ENCODE data around the gene FCN1.

Gene FCN1

GRCh38 chr9:134951461-134951860 lies 33.7 kb upstream of the FCN1 start:
- H3K14ac ChIP-seq (ENCODE audit: low read length), result peak overlapping the region; percentile 40
- H3K79me1 ChIP-seq (ENCODE audit: low read depth, low read length), result no peaks in the 10 kb centered on the region
- WGBS, 2 donors (ENCODE audit: extremely low coverage in 2 of 2, insufficient read length in 2 of 2, insufficient replicate concordance in 1 of 2), result no CpG with 5 or more reads among the region's 11 CpGs
- H4K8ac ChIP-seq (ENCODE audit: low read depth, low read length), result no peak overlapping the region
- H3K36me3 ChIP-seq (replicated peaks in 1 of 2; ENCODE audit: control insufficient read depth in 2 of 2, insufficient read depth in 2 of 2, low read length in 2 of 2), result no peaks in the 10 kb centered on the region
- H3K4me2 ChIP-seq (ENCODE audit: insufficient read depth, low read length, poor library complexity, severe bottlenecking), result no peak overlapping the region
- peak overlapping the region; percentile 55 for H3K9ac ChIP-seq (ENCODE audit: low read depth, low read length, poor library complexity)
- H2AK5ac ChIP-seq (ENCODE audit: low read depth, low read length), result peak overlapping the region; percentile 68
- H2BK120ac ChIP-seq (ENCODE audit: low read depth, low read length), result no peak overlapping the region
- no peak overlapping the region for H2AFZ ChIP-seq (ENCODE audit: low read length)
- no peak for DNase-seq (ENCODE audit: low spot score)
- H3K18ac ChIP-seq (ENCODE audit: low read length), result peak overlapping the region; percentile 67
- H3K27me3 ChIP-seq (ENCODE audit: control insufficient read depth in 3 of 3, insufficient read depth in 3 of 3, low read depth in 1 of 3, low read length in 3 of 3), result no peaks in the 10 kb centered on the region
- no peaks in the 10 kb centered on the region for H3K4me1 ChIP-seq (ENCODE audit: control insufficient read depth in 2 of 2, insufficient read depth in 1 of 2, low read depth in 1 of 2, low read length in 2 of 2)
- H4K91ac ChIP-seq (ENCODE audit: low read depth, low read length, poor library complexity), result no peak overlapping the region
- no peak overlapping the region for H3K4me3 ChIP-seq (ENCODE audit: low read length in 2 of 2)
- H2BK15ac ChIP-seq (ENCODE audit: low read length), result no peak overlapping the region
- H3K9me3 ChIP-seq (replicated peaks in 1 of 2; ENCODE audit: control insufficient read depth in 2 of 2, insufficient read depth in 1 of 2, low read depth in 1 of 2, low read length in 2 of 2), result peaks cover 0 to 3% of the 10 kb centered on the region in 2 donors
- no peak overlapping the region for H3K27ac ChIP-seq (replicated peaks; ENCODE audit: low read length)
- H2BK5ac ChIP-seq (ENCODE audit: low read length), result no peak overlapping the region
- H3K4ac ChIP-seq (ENCODE audit: low read length), result no peak overlapping the region
- peak overlapping the region; percentile 59 for H3K23ac ChIP-seq (ENCODE audit: low read depth, low read length, poor library complexity)
- H2BK12ac ChIP-seq (ENCODE audit: low read length), result no peak overlapping the region

- H3K23ac ChIP-seq (ENCODE audit: low read depth, low read length, poor library complexity), result no peak overlapping the region
- peaks cover 0 to 3% of the 10 kb centered on the region in 2 donors for H3K9me3 ChIP-seq (replicated peaks in 1 of 2; ENCODE audit: control insufficient read depth in 2 of 2, insufficient read depth in 1 of 2, low read depth in 1 of 2, low read length in 2 of 2)
- H3K4ac ChIP-seq (ENCODE audit: low read length), result no peak overlapping the region
- H3K4me3 ChIP-seq (ENCODE audit: low read length in 2 of 2), result no peak overlapping the region
- peak overlapping the region; percentile 61 for H3K18ac ChIP-seq (ENCODE audit: low read length)
- no peak overlapping the region for H4K91ac ChIP-seq (ENCODE audit: low read depth, low read length, poor library complexity)
- no peaks in the 10 kb centered on the region for H3K79me1 ChIP-seq (ENCODE audit: low read depth, low read length)
- no peak overlapping the region for H3K9ac ChIP-seq (ENCODE audit: low read depth, low read length, poor library complexity)
- H3K14ac ChIP-seq (ENCODE audit: low read length), result no peak overlapping the region
- H2AFZ ChIP-seq (ENCODE audit: low read length), result no peak overlapping the region
- no peak overlapping the region for H3K4me2 ChIP-seq (ENCODE audit: insufficient read depth, low read length, poor library complexity, severe bottlenecking)
- no peaks in the 10 kb centered on the region for H3K36me3 ChIP-seq (replicated peaks in 1 of 2; ENCODE audit: control insufficient read depth in 2 of 2, insufficient read depth in 2 of 2, low read length in 2 of 2)
- H2BK5ac ChIP-seq (ENCODE audit: low read length), result no peak overlapping the region
- no peaks in the 10 kb centered on the region for H3K4me1 ChIP-seq (ENCODE audit: control insufficient read depth in 2 of 2, insufficient read depth in 1 of 2, low read depth in 1 of 2, low read length in 2 of 2)
- peak overlapping the region; percentile 88 for H2AK5ac ChIP-seq (ENCODE audit: low read depth, low read length)
- H3K27ac ChIP-seq (replicated peaks; ENCODE audit: low read length), result no peak overlapping the region
- no peak overlapping the region for H2BK120ac ChIP-seq (ENCODE audit: low read depth, low read length)
- no peak overlapping the region for H2BK12ac ChIP-seq (ENCODE audit: low read length)
- no peak overlapping the region for H4K8ac ChIP-seq (ENCODE audit: low read depth, low read length)
- DNase-seq (ENCODE audit: low spot score), result no peak
- no peaks in the 10 kb centered on the region for H3K27me3 ChIP-seq (ENCODE audit: control insufficient read depth in 3 of 3, insufficient read depth in 3 of 3, low read depth in 1 of 3, low read length in 3 of 3)
- no peak overlapping the region for H2BK15ac ChIP-seq (ENCODE audit: low read length)
- no CpG with 5 or more reads among the region's 21 CpGs for WGBS, 2 donors (ENCODE audit: extremely low coverage in 2 of 2, insufficient read length in 2 of 2, insufficient replicate concordance in 1 of 2)
These were observed 32.9 kb upstream of the FCN1 start for GRCh38 chr9:134950386-134951210.

- Histone ChIP-seq H3K4ac (ENCODE audit: low read length) (no peak overlapping the region), H3K14ac (ENCODE audit: low read length) (no peak overlapping the region), H3K9ac (ENCODE audit: low read depth, low read length, poor library complexity) (no peak overlapping the region), H3K4me2 (ENCODE audit: insufficient read depth, low read length, poor library complexity, severe bottlenecking) (no peak overlapping the region), H3K18ac (ENCODE audit: low read length) (peak overlapping the region; percentile 80), H2AFZ (ENCODE audit: low read length) (no peak overlapping the region), H3K79me1 (ENCODE audit: low read depth, low read length) (no peaks in the 10 kb centered on the region), H2BK12ac (ENCODE audit: low read length) (no peak overlapping the region), H2AK5ac (ENCODE audit: low read depth, low read length) (peak overlapping the region; percentile 88), H3K27ac (replicated peaks; ENCODE audit: low read length) (no peak overlapping the region), H3K27me3 (ENCODE audit: control insufficient read depth in 3 of 3, insufficient read depth in 3 of 3, low read depth in 1 of 3, low read length in 3 of 3) (no peaks in the 10 kb centered on the region), H3K9me3 (replicated peaks in 1 of 2; ENCODE audit: control insufficient read depth in 2 of 2, insufficient read depth in 1 of 2, low read depth in 1 of 2, low read length in 2 of 2) (peaks cover 0 to 3% of the 10 kb centered on the region in 2 donors), H3K36me3 (replicated peaks in 1 of 2; ENCODE audit: control insufficient read depth in 2 of 2, insufficient read depth in 2 of 2, low read length in 2 of 2) (no peaks in the 10 kb centered on the region), H4K8ac (ENCODE audit: low read depth, low read length) (no peak overlapping the region), H3K23ac (ENCODE audit: low read depth, low read length, poor library complexity) (no peak overlapping the region), H2BK15ac (ENCODE audit: low read length) (peak overlapping the region; percentile 56), H2BK120ac (ENCODE audit: low read depth, low read length) (no peak overlapping the region), H3K4me1 (ENCODE audit: control insufficient read depth in 2 of 2, insufficient read depth in 1 of 2, low read depth in 1 of 2, low read length in 2 of 2) (peaks cover 0 to 4% of the 10 kb centered on the region in 2 donors), H4K91ac (ENCODE audit: low read depth, low read length, poor library complexity) (no peak overlapping the region), H3K4me3 (ENCODE audit: low read length in 2 of 2) (no peak overlapping the region), H2BK5ac (ENCODE audit: low read length) (no peak overlapping the region)
- no CpG with 5 or more reads among the region's 12 CpGs for WGBS, 2 donors (ENCODE audit: extremely low coverage in 2 of 2, insufficient read length in 2 of 2, insufficient replicate concordance in 1 of 2)
- DNase-seq (ENCODE audit: low spot score), result no peak
These were observed 32.1 kb upstream of the FCN1 start for GRCh38 chr9:134949681-134950385.

GRCh38 chr9:134948149-134948548 lies 30.4 kb upstream of the FCN1 start:
- Histone ChIP-seq H3K9me3 (replicated peaks in 1 of 2; ENCODE audit: control insufficient read depth in 2 of 2, insufficient read depth in 1 of 2, low read depth in 1 of 2, low read length in 2 of 2) (no peaks in the 10 kb centered on the region), H3K27ac (replicated peaks; ENCODE audit: low read length) (no peak overlapping the region), H4K91ac (ENCODE audit: low read depth, low read length, poor library complexity) (no peak overlapping the region), H2AK5ac (ENCODE audit: low read depth, low read length) (peak overlapping the region; percentile 91), H3K18ac (ENCODE audit: low read length) (peak overlapping the region; percentile 11), H3K27me3 (ENCODE audit: control insufficient read depth in 3 of 3, insufficient read depth in 3 of 3, low read depth in 1 of 3, low read length in 3 of 3) (no peaks in the 10 kb centered on the region), H2BK120ac (ENCODE audit: low read depth, low read length) (peak overlapping the region; percentile 49), H2BK5ac (ENCODE audit: low read length) (no peak overlapping the region), H3K4me3 (ENCODE audit: low read length in 2 of 2) (no peak overlapping the region), H3K4me2 (ENCODE audit: insufficient read depth, low read length, poor library complexity, severe bottlenecking) (no peak overlapping the region), H2BK15ac (ENCODE audit: low read length) (peak overlapping the region; percentile 73), H3K4ac (ENCODE audit: low read length) (peak overlapping the region; percentile 66), H3K4me1 (ENCODE audit: control insufficient read depth in 2 of 2, insufficient read depth in 1 of 2, low read depth in 1 of 2, low read length in 2 of 2) (peaks cover 0 to 15% of the 10 kb centered on the region in 2 donors), H3K14ac (ENCODE audit: low read length) (no peak overlapping the region), H2BK12ac (ENCODE audit: low read length) (no peak overlapping the region), H3K79me1 (ENCODE audit: low read depth, low read length) (no peaks in the 10 kb centered on the region), H3K23ac (ENCODE audit: low read depth, low read length, poor library complexity) (peak overlapping the region; percentile 34), H3K9ac (ENCODE audit: low read depth, low read length, poor library complexity) (no peak overlapping the region), H2AFZ (ENCODE audit: low read length) (no peak overlapping the region), H4K8ac (ENCODE audit: low read depth, low read length) (no peak overlapping the region), H3K36me3 (replicated peaks in 1 of 2; ENCODE audit: control insufficient read depth in 2 of 2, insufficient read depth in 2 of 2, low read length in 2 of 2) (no peaks in the 10 kb centered on the region)
- no peak for DNase-seq (ENCODE audit: low spot score)
- WGBS, 2 donors (ENCODE audit: extremely low coverage in 2 of 2, insufficient read length in 2 of 2, insufficient replicate concordance in 1 of 2), result no CpG with 5 or more reads among the region's 11 CpGs

Data from neuronal stem cell (in vitro differentiated cells).